HG02588 (cell line): ENCODE measurements around the gene NXN.
A peak's percentile ranks its signal among the peaks of the same experiment; 100 is the strongest.
"Not testable (repeated sequence)": the region's sequence is repeated elsewhere in the genome, so short reads cannot be mapped to it uniquely, and the experiment has no call there.

ENCODE experiments used
- ATAC-seq: cut with Tn5 transposase; IDR thresholded peaks from one replicate; pipeline ENCODE4 v1.9.1; 2021; ENCODE audit warnings: mild to moderate bottlenecking, moderate library complexity; ENCODE audit not compliant: unreplicated experiment

The NXN gene

GRCh38 chr17:785901-786300, 193.7 kb downstream of the NXN start:
- ATAC-seq, result not testable (repeated sequence)

- no peak for ATAC-seq
Observed at GRCh38 chr17:784143-784542, 195.4 kb downstream of the NXN start.

- ATAC-seq, result peak; percentile 79
Observed at GRCh38 chr17:781805-782731, 197.5 kb downstream of the NXN start, which contains the start of the genes GLOD4 and MRM3. GLOD4 (minus strand) TSS chr17:782280; CDS start chr17:782255, 25 bp downstream. MRM3 (plus strand) TSS chr17:782353; CDS start chr17:782379, 26 bp downstream.

- ATAC-seq, result no peak
Observed at GRCh38 chr17:778096-778495, 201.5 kb downstream of the NXN start.

- no peak for ATAC-seq
Observed at GRCh38 chr17:774313-774584, 205.3 kb downstream of the NXN start.

- ATAC-seq, result no peak
Observed at GRCh38 chr17:773467-774312, 205.9 kb downstream of the NXN start.

- no peak for ATAC-seq
Observed at GRCh38 chr17:773016-773415, 206.6 kb downstream of the NXN start.

- ATAC-seq, result no peak
Observed at GRCh38 chr17:767076-767475, 212.5 kb downstream of the NXN start.

- no peak for ATAC-seq
Observed at GRCh38 chr17:760371-760770, 219.2 kb downstream of the NXN start.

GRCh38 chr17:759964-760363, 219.6 kb downstream of the NXN start:
- no peak for ATAC-seq

GRCh38 chr17:756010-756567, 223.5 kb downstream of the NXN start:
- ATAC-seq, result not testable (repeated sequence)

- not testable (repeated sequence) for ATAC-seq
Observed at GRCh38 chr17:755319-755961, 224.1 kb downstream of the NXN start.

GRCh38 chr17:753418-753817, 226.2 kb downstream of the NXN start:
- ATAC-seq, result no peak

- ATAC-seq, result no peak
Observed at GRCh38 chr17:752620-753219, 226.9 kb downstream of the NXN start.

GRCh38 chr17:752002-752619, 227.5 kb downstream of the NXN start, which contains the start of gene GEMIN4:
GEMIN4 (minus strand) TSS chr17:752264; CDS start chr17:752142, 122 bp downstream.
- peak; percentile 76 for ATAC-seq

- peak; percentile 31 for ATAC-seq
Observed at GRCh38 chr17:751269-752001, 228.1 kb downstream of the NXN start.

GRCh38 chr17:750431-751037, 229.0 kb downstream of the NXN start:
- no peak for ATAC-seq

- ATAC-seq, result not testable (repeated sequence)
Observed at GRCh38 chr17:749359-749758, 230.2 kb downstream of the NXN start.
